HG02571 (cell line): ENCODE data around the gene HNMT.
A peak's percentile ranks its signal among the peaks of the same experiment; 100 is the strongest.

Experiments
- ATAC-seq: cut with Tn5 transposase; IDR thresholded peaks from one replicate; pipeline ENCODE4 v1.9.1; 2021; ENCODE audit warnings: mild to moderate bottlenecking, moderate library complexity; ENCODE audit not compliant: unreplicated experiment

Gene HNMT

GRCh38 chr2:138009622-138010021 lies 45.3 kb downstream of the HNMT start:
- no peak for ATAC-seq

- ATAC-seq: no peak
Observed at GRCh38 chr2:138010890-138011289, 46.6 kb downstream of the HNMT start.

GRCh38 chr2:138012082-138012481 lies 47.8 kb downstream of the HNMT start:
- no peak for ATAC-seq

GRCh38 chr2:138012968-138013367 lies 48.7 kb downstream of the HNMT start:
- no peak for ATAC-seq

GRCh38 chr2:138013639-138014038 lies 49.4 kb downstream of the HNMT start:
- ATAC-seq: no peak

GRCh38 chr2:138015494-138015893 lies 51.2 kb downstream of the HNMT start:
- no peak for ATAC-seq

- no peak for ATAC-seq
Observed at GRCh38 chr2:138016351-138017087, 52.2 kb downstream of the HNMT start.

- ATAC-seq: no peak
Observed at GRCh38 chr2:138017824-138018223, 53.6 kb downstream of the HNMT start.

- no peak for ATAC-seq
Observed at GRCh38 chr2:138018866-138019688, 54.8 kb downstream of the HNMT start.

- no peak for ATAC-seq
Observed at GRCh38 chr2:138020432-138020831, 56.2 kb downstream of the HNMT start.

GRCh38 chr2:138021154-138021553 lies 56.9 kb downstream of the HNMT start:
- ATAC-seq: no peak

- no peak for ATAC-seq
Observed at GRCh38 chr2:138023298-138023697, 59.0 kb downstream of the HNMT start.

GRCh38 chr2:138023976-138024375 lies 59.7 kb downstream of the HNMT start:
- no peak for ATAC-seq

GRCh38 chr2:138026111-138027020 lies 62.1 kb downstream of the HNMT start:
- no peak for ATAC-seq

GRCh38 chr2:138028538-138028937 lies 64.3 kb downstream of the HNMT start:
- ATAC-seq: peak; percentile 46

- ATAC-seq: no peak
Observed at GRCh38 chr2:138029276-138029675, 65.0 kb downstream of the HNMT start.

GRCh38 chr2:138030459-138030858 lies 66.2 kb downstream of the HNMT start:
- peak; percentile 47 for ATAC-seq

- ATAC-seq: no peak
Observed at GRCh38 chr2:138032334-138032733, 68.1 kb downstream of the HNMT start.

GRCh38 chr2:138034536-138034935 lies 70.3 kb downstream of the HNMT start:
- ATAC-seq: no peak

GRCh38 chr2:138035608-138036217 lies 71.4 kb downstream of the HNMT start:
- no peak for ATAC-seq

- no peak for ATAC-seq
Observed at GRCh38 chr2:138036522-138036921, 72.2 kb downstream of the HNMT start.
